DOHH2 (cell line): ENCODE data around the gene FUT8.

Experiments used
- EZH2phosphoT487 ChIP-seq: fragments of 200-600 bp; sonication (generic); IDR thresholded peaks from 2 replicates; pipeline ENCODE4 v1.6.1; 2017; ENCODE audit warnings: borderline replicate concordance, mild to moderate bottlenecking, antibody characterized with exemption, low read length, moderate library complexity, mixed read lengths
- TF ChIP-seq, protein P1 (sequence below): fragments of 200-600 bp; sonication (generic); IDR thresholded peaks from one replicate; pipeline ENCODE4 v1.5.1; 2014; ENCODE audit warnings: antibody characterized with exemption, mild to moderate bottlenecking, low read depth, low read length; ENCODE audit not compliant: poor library complexity, severe bottlenecking

DNA sequence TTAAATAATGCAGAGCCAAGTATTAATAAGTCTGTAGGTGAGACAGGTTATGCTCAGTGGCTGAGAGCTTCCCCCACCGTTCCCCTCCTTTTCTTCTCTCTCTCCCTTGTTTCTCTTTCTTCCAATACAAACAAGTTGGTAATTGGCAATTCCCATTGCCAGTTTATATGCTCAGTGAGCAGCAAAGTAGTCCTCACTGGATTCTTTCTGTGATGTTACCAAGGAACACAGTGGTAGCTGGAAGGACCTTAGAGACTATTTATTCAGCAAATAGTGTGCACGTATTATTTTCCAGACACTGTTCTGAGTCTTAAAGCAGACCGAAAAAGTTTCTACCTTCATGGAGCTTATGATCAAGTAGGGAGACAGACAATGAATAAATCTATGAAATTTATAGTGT, 344.4 kb downstream of the FUT8 start:
- TF ChIP-seq EZH2phosphoT487 = no peak
- TF ChIP-seq, protein P1, sequence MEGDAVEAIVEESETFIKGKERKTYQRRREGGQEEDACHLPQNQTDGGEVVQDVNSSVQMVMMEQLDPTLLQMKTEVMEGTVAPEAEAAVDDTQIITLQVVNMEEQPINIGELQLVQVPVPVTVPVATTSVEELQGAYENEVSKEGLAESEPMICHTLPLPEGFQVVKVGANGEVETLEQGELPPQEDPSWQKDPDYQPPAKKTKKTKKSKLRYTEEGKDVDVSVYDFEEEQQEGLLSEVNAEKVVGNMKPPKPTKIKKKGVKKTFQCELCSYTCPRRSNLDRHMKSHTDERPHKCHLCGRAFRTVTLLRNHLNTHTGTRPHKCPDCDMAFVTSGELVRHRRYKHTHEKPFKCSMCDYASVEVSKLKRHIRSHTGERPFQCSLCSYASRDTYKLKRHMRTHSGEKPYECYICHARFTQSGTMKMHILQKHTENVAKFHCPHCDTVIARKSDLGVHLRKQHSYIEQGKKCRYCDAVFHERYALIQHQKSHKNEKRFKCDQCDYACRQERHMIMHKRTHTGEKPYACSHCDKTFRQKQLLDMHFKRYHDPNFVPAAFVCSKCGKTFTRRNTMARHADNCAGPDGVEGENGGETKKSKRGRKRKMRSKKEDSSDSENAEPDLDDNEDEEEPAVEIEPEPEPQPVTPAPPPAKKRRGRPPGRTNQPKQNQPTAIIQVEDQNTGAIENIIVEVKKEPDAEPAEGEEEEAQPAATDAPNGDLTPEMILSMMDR = no peak
